HPDE6-E6E7 (cell line): ENCODE measurements around the gene KRT74.

Experiments used
- DNase-seq: peaks from one replicate; pipeline ENCODE4 v3.0.0; 2011; ENCODE audit warnings: missing footprints; ENCODE audit errors: extremely low spot score

KRT74 gene

DNA sequence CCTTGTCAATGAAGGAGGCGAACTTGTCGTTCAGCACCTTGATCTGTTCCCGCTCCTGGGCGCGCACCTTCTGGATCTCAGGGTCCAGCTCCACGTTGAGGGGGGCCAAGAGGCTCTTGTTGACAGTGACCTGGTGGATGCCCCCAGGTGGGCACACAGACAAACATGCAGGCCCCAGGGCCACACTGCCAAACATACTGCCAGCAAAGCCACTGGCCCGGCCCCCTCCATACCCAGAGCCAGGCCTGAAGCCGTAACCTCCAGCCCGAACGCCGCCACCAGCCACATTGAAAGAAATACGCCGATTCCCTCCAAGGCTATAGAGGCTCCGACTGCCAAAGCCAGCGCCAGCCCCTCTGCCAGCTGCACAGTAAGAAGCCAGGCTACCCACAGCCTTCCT lies 337 bp downstream of the KRT74 start:
- no peak for DNase-seq

DNA sequence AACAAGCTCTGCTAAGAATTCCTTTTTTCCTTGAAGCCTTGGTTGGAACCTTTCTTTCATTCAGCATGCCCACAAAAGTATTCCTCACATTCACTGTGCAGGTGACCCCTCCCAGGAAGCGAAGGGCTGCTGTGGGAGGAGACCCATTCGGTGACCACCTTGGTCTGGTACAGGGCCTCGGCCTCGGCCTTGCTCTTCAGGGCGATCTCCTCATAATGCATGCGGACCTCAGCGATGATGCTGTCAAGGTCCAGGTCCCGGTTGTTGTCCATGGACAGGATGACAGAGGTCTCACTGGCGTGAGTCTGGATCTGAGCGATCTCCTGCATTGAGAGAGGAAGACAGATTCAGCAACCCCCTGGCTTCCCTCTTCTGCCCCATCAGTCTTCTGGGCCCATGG lies 3.1 kb downstream of the KRT74 start:
- no peak for DNase-seq

- DNase-seq = no peak
Observed at GRCh38 chr12:52568111-52568510, 5.5 kb downstream of the KRT74 start.

DNA sequence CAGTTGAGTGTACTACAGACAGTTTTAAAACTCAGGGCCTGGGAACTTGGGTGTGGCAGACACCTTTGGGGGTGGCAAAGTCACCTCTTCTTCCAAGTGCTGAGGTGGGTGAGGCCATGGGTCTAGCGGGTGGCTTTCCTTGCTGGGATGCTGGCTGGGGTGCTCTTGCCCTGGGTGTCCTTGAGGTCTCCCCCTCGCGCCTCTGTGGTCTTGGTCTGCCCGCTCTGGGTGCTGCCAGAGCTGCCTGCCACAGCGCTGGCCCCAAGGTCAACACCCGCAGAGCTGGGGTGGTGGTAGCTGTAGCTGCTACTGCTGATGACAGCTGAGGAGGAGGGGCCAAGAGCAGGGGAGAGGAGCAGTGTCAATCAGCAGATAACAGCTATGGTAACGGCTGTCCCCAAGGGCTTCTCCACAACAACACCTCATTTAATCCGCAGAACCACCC lies 6.8 kb downstream of the KRT74 start:
- no peak for DNase-seq

DNA sequence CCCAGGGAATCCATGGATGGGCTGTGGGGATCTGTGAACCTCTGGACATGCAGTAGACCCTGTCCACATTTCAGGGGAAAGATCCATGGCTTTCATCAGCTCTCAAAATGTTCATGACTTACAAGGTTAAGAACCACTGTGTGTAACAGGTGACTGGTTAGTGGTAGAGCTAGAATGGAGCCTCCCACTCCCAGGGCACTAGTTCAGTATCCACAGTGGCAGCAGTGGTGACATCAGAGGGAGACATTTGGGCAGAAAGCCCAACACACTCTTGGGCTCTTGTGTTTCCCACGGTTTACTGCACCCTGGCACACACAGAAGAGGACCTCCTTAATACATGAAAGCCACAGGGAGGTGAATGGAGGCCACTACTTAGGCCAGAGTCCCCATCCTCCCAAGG lies 9.1 kb downstream of the KRT74 start:
- DNase-seq = no peak

- no peak for DNase-seq
Observed at GRCh38 chr12:52561880-52562449, 11.7 kb downstream of the KRT74 start.

GRCh38 chr12:52559979-52560378 lies 13.7 kb downstream of the KRT74 start:
- no peak for DNase-seq

DNA sequence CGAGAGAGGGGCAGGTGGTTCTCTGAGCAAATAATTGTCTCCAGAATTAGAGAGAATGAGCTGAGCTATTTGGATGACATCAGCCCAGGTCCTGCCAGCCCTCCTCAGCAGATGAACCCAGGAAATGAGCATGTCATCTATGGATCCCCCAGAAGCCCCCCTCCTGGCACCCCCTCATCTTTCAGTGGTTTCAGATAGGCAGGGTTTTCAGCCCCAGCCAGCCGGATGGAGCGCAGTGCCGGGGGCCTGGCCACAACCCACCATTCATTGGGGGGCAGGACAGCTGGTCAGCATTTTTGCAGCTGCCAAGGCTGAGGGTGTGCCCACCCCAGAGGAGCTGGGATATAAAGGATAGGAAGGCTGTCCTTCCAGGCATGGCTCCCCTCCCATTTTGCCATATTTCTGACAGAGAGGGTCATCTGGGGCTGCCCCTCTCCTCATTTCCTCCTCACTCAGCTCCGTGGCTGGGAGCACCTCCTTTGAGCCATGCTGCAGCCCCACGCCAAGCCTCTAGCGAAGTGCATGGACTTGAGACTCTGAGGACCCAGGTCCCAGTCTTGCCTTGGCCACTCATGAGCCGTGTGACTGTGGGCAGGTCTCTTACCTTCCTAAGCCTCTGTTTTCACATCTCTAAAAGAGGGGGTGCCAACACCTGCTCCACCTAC lies 14.7 kb downstream of the KRT74 start:
- DNase-seq = no peak

DNA sequence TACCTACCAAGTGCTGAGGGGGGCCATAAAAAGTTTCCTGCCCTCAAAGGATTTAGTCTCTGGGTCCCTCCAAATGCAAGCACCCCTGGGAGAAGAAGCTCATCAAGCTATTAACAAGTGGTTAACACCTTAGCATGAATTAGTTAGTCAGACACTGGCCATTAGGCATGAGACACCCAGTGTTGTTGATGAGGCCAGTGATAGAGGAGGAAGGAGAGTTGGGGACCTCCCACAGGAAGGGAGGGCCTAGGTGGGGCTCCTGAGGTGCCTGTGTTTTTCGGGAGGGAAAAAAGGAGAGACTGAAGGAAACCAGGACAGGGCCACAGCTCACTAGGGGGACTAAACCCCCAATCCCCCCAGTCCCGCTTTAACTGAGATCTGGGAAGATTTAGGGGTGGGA lies 16.2 kb downstream of the KRT74 start:
- no peak for DNase-seq

DNA sequence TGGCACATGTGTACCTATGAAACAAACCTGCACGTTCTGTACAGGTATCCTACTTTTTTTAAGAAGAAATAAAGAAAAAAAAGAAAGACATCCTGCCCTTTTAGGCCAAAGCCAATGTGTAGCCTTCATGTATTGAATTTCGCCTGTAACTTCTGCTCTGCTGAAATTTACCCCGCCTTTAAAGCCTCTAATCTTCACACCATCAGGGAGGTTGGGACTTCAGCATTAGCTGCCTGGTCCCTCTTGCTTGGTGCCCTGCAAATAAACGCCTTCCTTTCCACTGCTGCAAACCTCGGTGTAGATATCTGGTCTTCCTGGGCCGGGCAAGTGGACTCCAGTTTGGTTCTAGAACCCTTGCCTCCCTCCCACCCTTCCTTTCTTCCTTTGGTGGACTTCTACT lies 18.1 kb downstream of the KRT74 start:
- no peak for DNase-seq

DNA sequence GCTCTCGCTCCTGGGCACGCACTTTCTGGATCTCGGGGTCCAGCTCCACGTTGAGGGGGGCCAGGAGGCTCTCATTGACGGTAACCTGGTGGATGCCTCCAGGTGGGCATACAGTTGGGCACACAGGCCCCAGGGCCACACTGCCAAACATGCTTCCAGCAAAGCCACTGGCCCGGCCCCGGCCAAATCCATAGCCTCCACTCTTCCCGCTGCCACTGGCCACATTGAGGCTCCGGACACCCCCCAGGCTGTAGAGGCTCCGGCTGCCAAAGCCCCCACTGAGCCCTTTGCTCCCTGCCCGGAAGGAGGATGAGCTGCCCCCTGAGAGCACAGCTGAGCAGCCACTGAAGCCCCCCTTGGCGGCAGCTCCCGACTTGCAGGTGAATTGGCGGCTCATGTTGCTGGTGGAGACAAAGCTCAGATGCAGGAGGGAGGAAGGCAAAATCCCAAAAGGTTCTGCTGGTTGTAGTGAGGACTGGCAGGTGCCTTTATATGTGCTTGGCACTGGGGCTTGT lies 20.9 kb downstream of the KRT74 start, which contains the start of gene KRT71:
TSS of gene KRT71 (minus strand) at position 465 of the 515 bp plus-strand sequence. CDS start at position 397, 68 bp downstream.
- DNase-seq = no peak

DNA sequence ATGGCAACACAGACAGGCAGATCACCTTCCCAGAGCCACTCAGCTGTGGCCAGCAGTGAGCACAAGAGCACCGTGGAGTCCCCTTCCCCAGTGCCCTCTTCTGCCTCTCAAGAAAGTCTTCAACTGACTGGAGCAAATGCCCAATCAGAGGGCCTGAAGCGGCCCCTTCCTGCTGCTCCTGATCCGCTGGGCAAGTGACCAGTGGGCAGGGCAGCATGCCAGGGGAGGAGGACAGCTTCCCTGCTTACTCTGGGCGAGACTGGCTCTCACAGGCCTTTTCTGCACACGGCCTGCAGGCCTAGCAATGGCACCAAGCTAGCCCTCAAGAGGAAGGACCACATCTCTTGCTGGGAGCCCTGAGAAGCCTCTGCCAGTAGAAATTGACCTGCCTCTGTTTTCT lies 21.6 kb downstream of the KRT74 start:
- DNase-seq = no peak

DNA sequence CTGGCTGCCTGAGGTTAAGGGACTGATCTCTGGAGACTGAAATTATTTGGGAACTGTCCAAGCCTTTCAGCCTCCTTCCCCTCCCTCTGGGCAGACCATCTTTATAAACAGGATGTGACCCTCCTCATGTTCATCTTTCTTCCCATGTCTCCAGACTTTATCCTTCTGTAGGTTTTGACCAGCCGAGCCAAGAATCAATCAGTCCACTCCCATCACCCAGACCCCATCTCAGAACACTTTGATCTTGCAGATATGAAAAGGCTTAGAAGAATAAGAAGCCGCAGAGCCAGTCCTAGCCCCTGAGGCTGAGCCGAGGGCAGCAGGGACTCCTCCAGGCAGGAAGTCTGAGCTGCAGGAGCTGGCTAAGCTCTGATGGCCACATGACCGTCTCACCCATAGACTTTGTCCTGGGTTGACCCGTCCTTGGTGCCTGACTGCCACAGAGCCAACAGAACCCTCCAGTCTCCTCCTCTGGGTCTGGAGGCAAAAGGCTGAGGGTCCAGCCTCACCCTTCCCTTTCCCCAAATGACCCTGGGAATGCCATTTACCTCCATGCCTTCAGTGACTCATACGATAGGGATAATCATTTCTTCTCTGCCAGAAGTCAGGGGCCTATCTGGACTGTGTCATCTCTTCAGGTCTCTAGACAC lies 22.3 kb downstream of the KRT74 start:
- no peak for DNase-seq

DNA sequence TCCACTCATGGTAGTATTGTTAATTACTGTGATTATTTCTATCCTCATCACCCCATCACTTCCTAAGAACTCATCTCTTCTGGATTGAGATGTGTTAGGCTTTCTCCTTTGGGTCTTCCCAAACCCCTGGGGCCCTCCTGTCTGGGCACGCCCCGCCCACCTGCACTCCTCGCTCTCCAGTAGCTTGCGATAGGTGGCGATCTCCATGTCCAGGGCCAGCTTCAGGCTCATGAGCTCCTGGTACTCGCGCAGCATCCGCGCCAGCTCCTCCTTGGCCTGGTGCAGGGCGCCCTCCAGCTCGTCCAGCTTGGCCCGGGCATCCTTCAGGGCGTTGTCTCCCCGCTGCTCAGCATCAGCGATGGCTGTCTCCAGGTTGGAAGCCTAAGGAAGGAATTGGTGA lies 27.5 kb downstream of the KRT74 start:
- DNase-seq = no peak

DNA sequence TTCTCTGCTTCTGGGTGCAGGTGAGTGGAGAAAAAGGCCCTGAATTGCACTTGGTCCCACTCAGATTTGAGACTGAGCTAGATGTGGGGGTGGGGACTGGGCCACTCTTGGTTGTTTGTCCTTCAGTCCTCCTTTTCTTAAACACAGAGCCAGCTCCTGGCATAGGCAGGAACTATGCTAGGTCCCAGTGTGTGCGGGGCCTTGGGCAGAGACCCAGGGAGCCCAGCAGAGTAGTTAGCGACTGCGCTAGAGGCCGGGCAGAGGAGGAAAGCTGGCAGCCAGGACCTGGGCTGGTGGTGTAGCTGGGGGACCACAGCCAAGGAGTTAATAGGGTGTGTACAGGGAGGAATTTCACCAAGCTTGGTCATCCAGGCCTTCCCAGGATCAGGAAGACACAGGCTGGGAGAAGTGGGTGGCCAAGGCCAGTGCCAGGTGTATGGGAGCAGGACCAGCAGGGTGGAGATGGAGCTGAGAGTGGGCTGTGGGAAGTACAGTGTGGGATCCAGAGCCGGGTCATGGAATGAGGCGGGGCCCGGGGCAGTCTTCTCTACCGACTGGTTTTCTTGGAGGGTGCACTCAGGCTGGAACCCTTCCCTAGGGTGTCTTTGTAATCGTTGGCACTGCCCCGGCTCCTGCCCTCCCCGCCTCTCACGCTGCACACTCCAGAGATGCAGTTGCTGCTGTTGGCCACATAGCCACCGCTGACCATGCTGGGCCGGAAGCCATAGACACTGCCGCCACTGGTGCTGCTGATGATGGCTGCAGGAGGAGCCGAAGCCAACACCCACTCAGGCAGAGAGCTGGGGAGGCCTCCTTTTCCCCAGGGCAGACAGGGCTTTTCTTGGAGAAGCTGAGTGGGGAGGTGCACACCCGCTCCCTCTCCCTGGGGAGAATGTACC lies 29.4 kb downstream of the KRT74 start:
- no peak for DNase-seq

DNA sequence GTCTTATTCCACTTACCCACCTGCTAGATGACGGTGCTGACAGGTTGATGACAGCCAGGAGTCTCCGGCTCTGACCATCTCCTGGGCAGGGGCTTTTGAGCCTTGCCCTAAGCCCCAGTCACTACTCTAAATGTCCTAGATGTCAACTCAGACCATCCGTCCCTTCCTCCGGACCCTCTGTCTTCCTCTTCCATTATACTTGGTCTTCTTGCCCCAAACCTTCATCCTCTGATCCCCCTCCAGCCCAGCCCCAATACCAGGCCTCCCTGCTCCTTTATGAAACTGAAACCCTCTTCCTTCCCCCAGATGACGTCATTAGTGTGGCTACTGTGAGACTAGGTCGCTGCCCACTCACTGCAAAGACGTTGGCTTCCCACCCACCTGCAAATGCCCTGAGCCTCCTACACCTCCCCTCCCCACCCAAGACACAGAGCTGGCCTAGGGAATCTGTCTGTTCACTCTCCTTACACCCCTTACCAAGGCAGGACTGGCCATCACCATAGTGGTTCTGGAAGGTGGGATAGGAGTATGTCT lies 30.8 kb downstream of the KRT74 start:
- no peak for DNase-seq

DNA sequence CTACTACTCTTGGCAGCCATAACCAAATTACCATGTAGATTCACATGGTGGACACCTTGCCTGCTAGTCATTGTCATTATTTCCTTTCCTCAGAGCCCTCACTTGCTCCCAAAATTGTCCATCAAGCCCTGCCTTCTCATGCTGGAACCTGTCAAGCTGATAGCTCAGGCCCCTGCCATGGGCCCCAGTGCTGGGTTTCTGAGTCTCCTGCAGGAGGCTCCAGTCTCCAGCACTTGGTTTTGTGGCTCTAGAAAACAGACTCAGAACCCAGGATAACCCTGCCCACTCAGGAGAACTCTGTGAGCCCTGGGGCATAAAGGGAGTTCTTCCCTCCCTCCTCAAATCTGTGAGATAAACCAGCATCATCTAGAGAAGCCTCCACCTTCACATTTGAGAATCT lies 31.5 kb downstream of the KRT74 start:
- DNase-seq = no peak

- no peak for DNase-seq
Observed at GRCh38 chr12:52541709-52542108, 31.9 kb downstream of the KRT74 start.

DNA sequence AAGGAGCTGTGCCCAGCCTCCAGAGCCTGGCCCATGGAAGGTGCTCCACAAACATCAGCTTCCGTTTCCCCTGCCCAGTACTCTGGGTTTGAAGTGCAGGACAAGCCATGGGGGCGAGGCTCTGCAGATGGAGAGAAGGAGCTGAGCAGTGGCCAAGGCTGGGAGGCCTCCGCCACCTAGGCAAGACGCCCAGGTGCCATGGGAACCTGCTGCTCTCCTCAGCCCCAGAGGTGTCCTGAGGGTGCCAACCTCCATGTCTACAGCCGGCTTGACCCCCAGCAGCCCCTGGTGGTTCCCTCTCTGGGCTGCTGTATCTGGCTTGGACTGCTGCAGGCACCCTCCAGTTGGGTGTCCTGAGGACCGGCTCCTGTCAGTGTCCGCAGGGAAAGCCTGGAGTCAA lies 33.1 kb downstream of the KRT74 start:
- DNase-seq = no peak

- no peak for DNase-seq
Observed at GRCh38 chr12:52539821-52540173, 33.8 kb downstream of the KRT74 start.

DNA sequence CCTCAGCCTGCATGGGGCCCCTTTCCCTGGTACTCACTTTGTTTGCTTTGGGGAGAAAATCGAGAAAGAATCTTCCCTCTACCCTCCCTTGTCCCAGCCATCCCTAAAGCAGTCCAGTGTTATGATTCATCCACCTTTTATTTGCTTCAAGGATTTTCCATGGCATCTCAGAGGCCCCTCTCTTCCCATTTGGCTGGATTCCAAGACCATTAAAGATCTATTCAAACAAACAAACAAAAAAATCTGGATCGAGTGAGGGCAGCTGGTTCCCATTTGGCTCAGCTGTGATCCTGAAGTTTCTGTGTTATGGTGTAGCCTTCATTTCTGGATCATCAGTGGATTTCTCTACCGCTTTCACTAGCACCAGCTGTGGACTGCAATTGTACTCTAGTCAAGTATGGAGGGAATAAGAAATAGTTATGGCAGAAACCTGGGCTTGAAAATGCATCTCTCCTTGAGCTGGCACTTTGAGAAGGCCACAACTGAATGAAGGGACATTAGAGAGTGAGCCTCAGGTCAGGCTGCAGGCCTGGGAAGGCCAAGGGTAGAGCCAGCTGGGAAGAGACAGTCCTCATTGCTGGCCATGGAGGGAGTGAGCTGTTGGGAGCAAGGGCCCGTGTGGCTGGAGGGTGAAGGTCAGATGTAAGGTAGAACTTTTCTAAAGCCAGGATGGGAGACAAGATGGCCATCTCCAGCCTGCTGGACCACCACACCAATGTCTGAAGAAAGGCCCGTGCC lies 34.4 kb downstream of the KRT74 start:
- no peak for DNase-seq
